Measurements from ENCODE around the gene ZC3HAV1L. TPM values are rescaled to one million over a fixed set of nuclear protein-coding genes. Genes with fewer than 3 reads are reported as not detected.
"Not testable (repeated sequence)": the region's sequence is repeated elsewhere in the genome, so short reads cannot be mapped to it uniquely, and the experiment has no call there.

Gene ZC3HAV1L
- total RNA-seq, 1 experiment from 2014 or later: 27.3 TPM

DNA sequence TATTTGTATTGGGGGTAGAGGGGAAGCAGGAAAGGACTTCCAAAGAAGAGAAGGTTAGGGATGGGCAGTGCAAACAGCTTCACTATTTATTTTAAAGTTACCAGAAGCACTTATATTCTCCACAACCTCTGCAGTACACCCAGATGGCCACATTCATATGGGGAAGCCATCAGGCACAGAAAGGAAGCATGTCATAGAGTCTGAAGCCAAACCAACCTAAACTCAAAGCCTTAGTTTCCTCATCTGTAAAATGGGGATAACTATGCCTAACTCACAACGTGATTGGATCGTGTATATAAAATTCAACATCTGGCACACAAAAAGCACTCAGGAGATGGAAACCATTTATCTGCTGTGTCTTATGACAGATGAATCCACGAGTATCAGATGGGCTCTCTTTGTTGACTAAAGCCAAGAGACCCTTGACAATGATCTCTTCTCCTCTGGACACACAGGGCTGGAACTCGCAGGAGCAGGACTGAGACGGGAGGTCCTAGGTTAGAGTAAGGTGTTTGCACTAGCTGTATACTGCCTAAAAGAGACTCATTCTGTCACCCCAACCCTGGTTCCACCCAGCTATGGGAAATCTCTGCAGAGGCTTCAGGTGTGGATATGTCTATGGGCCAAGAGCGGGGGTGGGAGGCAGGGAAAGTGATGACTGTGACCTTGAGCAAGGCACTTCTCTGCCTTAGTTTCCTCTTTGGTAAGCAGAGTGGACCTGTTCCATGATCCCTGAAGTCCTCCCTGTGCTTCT, 56.4 kb downstream of the ZC3HAV1L start:
- no TSS peak for BruUV-seq (replicated peaks)
- POLR2A ChIA-PET: interaction anchor here (0.6 kb wide), 1 partner anchor 71 kb away, joined by 3 read pairs; no protein-coding TSS in a partner anchor
- in situ Hi-C loops (cut with HindIII; ENCODE audit: low pct_unique_long_range_greater_than_20kb, low sequenced_read_pairs): no loop called here
- H3K9me3 ChIP-seq (ENCODE audit: control insufficient read depth, insufficient read depth, low read depth, low read length): no peaks in the 10 kb centered on the region
- no peaks in the 10 kb centered on the region for H3K27me3 ChIP-seq (ENCODE audit: control insufficient read depth, insufficient read depth, low read length)
- peaks cover 22% of the 10 kb centered on the region for H3K4me1 ChIP-seq (ENCODE audit: control insufficient read depth, insufficient read depth, low read length)
- no peaks in the 10 kb centered on the region for H3K36me3 ChIP-seq (ENCODE audit: control insufficient read depth, insufficient read depth, low read length)
- peak overlapping the region in 1 of 2 experiments; percentile 90; a peak in 2 of 4 replicates for H3K4me3 ChIP-seq (ENCODE audit: low read depth in 2 of 2, low read length in 2 of 2)
- no peak overlapping the region for H3K27ac ChIP-seq (ENCODE audit: low read length)
- intact Hi-C loops (cut with micrococcal nuclease; ENCODE audit: unreplicated experiment): no loop called here
- TF ChIP-seq POLR2AphosphoS5 (IDR thresholded peaks at IDR 0.05; ENCODE audit: low read depth, low read length) (no peak), CTCF (IDR thresholded peaks at IDR 0.05) (no peak; the same call in 1 of the 2 replicates), SIN3A (IDR thresholded peaks at IDR 0.05; ENCODE audit: borderline replicate concordance, insufficient read depth, low read depth, low read length) (no peak), TCF7L2 (IDR thresholded peaks at IDR 0.05; ENCODE audit: low read depth, low read length) (no peak)
- TF ChIP-seq, protein P1, sequence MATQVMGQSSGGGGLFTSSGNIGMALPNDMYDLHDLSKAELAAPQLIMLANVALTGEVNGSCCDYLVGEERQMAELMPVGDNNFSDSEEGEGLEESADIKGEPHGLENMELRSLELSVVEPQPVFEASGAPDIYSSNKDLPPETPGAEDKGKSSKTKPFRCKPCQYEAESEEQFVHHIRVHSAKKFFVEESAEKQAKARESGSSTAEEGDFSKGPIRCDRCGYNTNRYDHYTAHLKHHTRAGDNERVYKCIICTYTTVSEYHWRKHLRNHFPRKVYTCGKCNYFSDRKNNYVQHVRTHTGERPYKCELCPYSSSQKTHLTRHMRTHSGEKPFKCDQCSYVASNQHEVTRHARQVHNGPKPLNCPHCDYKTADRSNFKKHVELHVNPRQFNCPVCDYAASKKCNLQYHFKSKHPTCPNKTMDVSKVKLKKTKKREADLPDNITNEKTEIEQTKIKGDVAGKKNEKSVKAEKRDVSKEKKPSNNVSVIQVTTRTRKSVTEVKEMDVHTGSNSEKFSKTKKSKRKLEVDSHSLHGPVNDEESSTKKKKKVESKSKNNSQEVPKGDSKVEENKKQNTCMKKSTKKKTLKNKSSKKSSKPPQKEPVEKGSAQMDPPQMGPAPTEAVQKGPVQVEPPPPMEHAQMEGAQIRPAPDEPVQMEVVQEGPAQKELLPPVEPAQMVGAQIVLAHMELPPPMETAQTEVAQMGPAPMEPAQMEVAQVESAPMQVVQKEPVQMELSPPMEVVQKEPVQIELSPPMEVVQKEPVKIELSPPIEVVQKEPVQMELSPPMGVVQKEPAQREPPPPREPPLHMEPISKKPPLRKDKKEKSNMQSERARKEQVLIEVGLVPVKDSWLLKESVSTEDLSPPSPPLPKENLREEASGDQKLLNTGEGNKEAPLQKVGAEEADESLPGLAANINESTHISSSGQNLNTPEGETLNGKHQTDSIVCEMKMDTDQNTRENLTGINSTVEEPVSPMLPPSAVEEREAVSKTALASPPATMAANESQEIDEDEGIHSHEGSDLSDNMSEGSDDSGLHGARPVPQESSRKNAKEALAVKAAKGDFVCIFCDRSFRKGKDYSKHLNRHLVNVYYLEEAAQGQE (IDR thresholded peaks at IDR 0.05; ENCODE audit: insufficient read depth in 1 of 2, low read depth in 2 of 2, low read length in 1 of 2): no peak
- CTCF ChIA-PET: interaction anchor here (0.7 kb wide), 1 partner anchor 10 kb away, joined by 3 read pairs; no protein-coding TSS in a partner anchor
- DNase-seq (ENCODE audit: low read depth, low spot score): no peak
- ATAC-seq: no peak

- H3K27me3 ChIP-seq (ENCODE audit: control insufficient read depth, insufficient read depth, low read length): no peaks in the 10 kb centered on the region
- in situ Hi-C loops (cut with HindIII; ENCODE audit: low pct_unique_long_range_greater_than_20kb, low sequenced_read_pairs): no loop called here
- POLR2A ChIA-PET: no interaction called here
- CTCF ChIA-PET: interaction anchor here (0.7 kb wide), 1 partner anchor 9 kb away, joined by 3 read pairs; no protein-coding TSS in a partner anchor
- H3K27ac ChIP-seq (ENCODE audit: low read length): peak overlapping the region; percentile 48; the same call in 1 of the 2 replicates
- TF ChIP-seq TCF7L2 (IDR thresholded peaks at IDR 0.05; ENCODE audit: low read depth, low read length) (no peak), CTCF (IDR thresholded peaks at IDR 0.05) (no peak), POLR2AphosphoS5 (IDR thresholded peaks at IDR 0.05; ENCODE audit: low read depth, low read length) (no peak), SIN3A (IDR thresholded peaks at IDR 0.05; ENCODE audit: borderline replicate concordance, insufficient read depth, low read depth, low read length) (no peak)
- TF ChIP-seq, protein P1 (IDR thresholded peaks at IDR 0.05; ENCODE audit: insufficient read depth in 1 of 2, low read depth in 2 of 2, low read length in 1 of 2): no peak
- intact Hi-C loops (cut with micrococcal nuclease; ENCODE audit: unreplicated experiment): no loop called here
- H3K9me3 ChIP-seq (ENCODE audit: control insufficient read depth, insufficient read depth, low read depth, low read length): no peaks in the 10 kb centered on the region
- ATAC-seq: no peak
- DNase-seq (ENCODE audit: low read depth, low spot score): no peak
- peak overlapping the region in 1 of 2 experiments; percentile 3; a peak in 1 of 4 replicates for H3K4me3 ChIP-seq (ENCODE audit: low read depth in 2 of 2, low read length in 2 of 2)
- BruUV-seq (replicated peaks): no TSS peak
- peaks cover 22% of the 10 kb centered on the region for H3K4me1 ChIP-seq (ENCODE audit: control insufficient read depth, insufficient read depth, low read length)
- no peaks in the 10 kb centered on the region for H3K36me3 ChIP-seq (ENCODE audit: control insufficient read depth, insufficient read depth, low read length)
These were observed 57.2 kb downstream of the ZC3HAV1L start for GRCh38 chr7:138978541-138979184.

DNA sequence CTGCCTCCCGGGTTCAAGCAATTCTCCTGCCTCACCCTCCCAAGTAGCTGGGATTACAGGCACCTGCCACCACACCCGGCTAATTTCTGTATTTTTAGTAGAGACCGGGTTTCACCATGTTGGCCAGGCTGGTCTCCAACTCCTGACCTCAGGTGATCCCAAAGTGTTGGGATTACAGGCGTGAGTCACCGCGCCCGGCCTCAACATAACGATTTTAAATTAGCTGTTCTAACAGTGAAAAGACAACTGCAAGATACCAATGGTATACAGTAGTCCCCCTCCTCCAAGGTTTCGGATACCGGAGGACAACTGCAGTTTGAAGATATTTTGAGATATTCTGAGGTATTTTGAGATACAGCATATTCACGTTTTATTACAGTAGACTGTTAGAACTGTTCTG, 59.7 kb downstream of the ZC3HAV1L start:
- POLR2A ChIA-PET; H3K9me3 ChIP-seq (ENCODE audit: control insufficient read depth, insufficient read depth, low read depth, low read length); H3K27ac ChIP-seq (ENCODE audit: low read length); H3K27me3 ChIP-seq (ENCODE audit: control insufficient read depth, insufficient read depth, low read length); ATAC-seq; H3K36me3 ChIP-seq (ENCODE audit: control insufficient read depth, insufficient read depth, low read length); H3K4me3 ChIP-seq (ENCODE audit: low read depth in 2 of 2, low read length in 2 of 2); intact Hi-C loops (cut with micrococcal nuclease; ENCODE audit: unreplicated experiment); DNase-seq (ENCODE audit: low read depth, low spot score); in situ Hi-C loops (cut with HindIII; ENCODE audit: low pct_unique_long_range_greater_than_20kb, low sequenced_read_pairs); BruUV-seq (replicated peaks): not testable (repeated sequence)
- CTCF ChIA-PET: interaction anchor here (0.6 kb wide), 1 partner anchor 11 kb away, joined by 6 read pairs; no protein-coding TSS in a partner anchor
- H3K4me1 ChIP-seq (ENCODE audit: control insufficient read depth, insufficient read depth, low read length): peaks cover 17% of the 10 kb centered on the region
